Stimulated activated CD4-positive, alpha-beta T cell treated with anti-CD3 and anti-CD28 coated beads, Interleukin-15, amount 100 ng/mL, for 48 hours (primary cell): ENCODE measurements around the gene GFRA1.

Source experiments
- DNase-seq, 2 donors: peaks; one replicate each; pipeline ENCODE4 v3.0.0-alpha.2; 2020; ENCODE audit warnings: low read depth in 2 of 2

Gene GFRA1

DNA sequence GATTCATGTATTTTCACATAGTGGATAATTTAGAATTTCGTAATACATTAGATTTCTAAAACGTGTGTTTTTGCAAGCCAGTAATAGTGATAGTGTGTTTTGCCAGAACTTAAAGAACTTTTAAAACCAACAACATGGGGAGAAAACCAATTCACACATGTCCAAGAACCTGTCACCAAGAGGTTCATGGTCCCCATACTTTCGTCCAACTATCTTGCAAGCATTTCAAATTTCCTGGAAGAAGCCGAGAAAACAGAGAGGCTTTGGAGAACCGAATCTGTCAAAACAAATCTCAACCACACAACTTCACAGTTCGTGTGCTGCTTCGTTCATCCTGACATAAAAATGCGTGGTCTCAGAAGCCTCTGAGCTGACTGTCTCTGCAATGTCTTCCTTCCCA is 31.9 kb downstream of the GFRA1 start:
- DNase-seq, result no peak

DNA sequence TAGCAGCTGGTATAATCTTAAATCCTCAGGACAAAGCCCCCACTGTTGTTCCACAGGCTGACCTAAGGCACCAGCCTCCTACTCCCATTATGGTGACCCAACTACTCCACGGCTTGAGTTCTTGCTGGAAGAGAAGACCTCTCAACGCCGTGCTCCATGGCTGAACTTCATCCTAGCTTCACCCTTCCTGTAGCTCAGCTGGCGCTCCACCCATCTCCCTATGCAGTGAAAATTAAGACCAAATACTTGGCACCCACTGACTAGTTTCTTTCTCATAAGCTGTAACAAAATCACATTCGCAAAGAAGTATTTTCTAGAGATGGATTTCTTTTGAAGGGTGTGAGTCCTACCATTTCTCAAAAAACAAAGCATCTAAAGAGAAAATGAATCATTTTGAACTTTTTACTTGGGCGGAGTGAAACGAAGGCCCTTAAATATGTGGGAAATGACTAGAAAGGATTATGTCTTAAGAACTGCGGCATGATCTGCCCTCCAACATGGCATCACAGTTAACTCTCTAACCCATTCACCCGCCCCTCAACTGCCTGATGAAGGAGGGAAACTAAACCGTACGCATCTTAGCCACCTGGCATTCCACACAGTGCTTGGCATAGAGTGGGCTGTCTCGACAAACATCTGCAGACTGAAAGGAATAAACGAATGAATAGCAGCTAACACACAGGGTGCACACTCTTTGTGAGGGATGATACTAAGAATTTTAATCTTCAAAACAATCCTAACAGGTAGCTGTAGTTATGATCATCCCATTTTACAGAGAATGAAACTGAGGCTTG is 32.7 kb downstream of the GFRA1 start:
- DNase-seq, result no peak

DNA sequence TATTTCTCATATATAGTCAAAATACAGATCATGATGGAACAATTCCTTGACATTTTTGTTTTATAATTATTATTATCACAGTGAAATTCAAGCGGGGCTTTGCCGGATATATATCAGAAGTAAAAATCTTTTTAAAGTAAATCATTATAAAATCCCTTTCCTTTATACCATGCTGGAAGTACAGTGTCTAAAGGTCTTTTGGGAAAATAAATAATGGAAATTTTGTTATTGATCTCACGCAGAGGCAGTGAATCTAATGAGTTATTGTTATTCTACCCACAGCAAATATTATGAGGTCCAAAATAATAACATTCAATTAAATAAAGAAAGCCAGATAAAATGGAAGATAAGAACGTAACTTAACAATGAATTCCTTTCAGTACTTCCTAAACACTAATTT is 33.8 kb downstream of the GFRA1 start:
- DNase-seq, result no peak

DNA sequence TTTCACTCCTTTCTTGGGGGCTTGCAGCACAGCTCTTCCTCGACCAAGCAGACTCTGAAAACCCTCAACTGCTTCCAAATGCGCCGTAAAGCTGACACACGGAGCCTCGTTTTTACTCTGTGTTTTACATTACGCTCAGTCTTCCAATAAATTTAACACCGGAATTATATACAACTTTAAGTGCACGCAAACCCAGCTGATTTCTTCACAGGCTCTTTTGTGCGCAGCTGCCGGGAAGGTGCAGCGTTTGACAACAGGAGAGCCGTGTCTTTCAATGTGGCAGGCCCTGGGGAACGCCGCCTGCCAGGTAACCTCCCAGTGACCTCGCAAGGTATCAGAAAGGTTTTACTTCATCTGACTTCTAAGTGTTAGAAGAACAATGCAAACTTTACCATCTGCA is 35.0 kb downstream of the GFRA1 start:
- DNase-seq, result no peak

DNA sequence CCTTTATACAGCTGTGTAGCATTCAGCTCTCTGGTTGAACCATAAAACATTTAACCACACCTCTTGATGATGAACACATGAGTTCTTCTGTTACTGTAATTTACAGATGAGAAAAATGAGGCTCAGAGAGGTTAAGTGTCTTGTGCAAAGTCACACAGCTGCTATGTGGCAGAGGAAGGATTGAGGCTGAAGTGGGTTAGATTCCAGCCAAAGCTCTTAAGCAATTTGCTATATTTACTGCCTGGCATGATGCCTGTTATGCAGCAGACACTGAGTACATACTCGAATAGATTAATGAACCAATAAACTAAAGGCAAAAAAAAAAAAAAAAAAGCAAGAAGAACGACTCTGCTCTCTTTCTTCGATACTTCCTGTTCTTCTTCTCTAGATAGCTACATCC is 35.7 kb downstream of the GFRA1 start:
- DNase-seq, result no peak

DNA sequence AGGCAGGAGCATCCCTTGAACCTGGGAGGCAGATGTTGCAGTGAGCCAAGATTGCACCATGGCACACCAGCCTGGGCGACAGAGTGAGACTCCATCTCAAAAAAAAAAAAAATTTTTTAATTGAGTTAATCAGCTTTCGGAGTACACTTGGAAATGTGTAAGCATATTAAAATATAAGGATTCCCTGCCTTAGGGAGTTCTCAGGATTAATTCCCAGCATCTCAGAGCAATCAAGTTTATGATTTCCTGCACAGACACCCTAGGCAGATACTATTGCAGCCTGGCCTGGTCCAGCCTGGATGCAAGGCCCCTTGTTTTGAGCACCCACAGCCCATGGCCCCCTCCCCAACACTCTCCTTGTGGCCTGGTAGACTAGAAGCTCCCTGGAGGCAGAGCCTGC is 39.8 kb downstream of the GFRA1 start:
- DNase-seq, result no peak

DNA sequence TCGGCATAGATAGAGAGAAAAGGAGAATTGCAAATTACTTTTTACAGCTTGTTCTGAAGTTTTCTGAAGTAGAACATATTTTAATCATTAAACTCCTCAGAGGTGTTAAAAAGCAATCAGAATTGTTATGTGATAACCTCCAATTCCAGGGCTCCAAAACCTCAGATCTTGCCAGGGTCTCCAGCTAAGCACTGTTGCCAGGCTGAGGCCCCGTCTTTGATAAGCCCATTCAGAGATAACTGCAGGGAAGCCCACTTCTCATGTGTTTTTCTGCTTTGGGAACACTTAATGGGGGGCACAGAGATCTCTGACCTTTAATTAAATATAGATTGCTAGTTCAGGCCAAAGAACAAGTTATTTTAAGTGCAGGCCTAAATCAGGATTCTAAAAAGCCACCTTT is 40.4 kb downstream of the GFRA1 start:
- no peak for DNase-seq

DNA sequence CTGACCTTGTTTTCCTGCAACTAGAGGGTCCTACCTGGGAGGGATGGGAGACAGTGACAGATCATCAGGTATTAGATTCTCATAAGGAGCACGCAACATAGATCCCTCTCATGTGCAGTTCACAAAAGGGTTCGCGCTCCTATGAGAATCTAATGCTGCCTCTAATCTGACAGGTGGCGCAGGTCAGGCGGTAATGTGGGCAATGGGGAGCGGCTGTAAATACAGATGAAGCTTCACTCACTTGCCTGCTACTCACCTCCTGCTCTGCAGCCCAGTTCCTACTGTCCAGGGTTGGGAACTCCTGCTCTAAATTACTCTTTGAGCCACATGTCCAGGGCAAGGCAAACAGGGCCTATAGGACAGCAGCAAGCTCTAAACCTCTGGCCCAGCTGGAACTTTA is 46.2 kb downstream of the GFRA1 start:
- no peak for DNase-seq

DNA sequence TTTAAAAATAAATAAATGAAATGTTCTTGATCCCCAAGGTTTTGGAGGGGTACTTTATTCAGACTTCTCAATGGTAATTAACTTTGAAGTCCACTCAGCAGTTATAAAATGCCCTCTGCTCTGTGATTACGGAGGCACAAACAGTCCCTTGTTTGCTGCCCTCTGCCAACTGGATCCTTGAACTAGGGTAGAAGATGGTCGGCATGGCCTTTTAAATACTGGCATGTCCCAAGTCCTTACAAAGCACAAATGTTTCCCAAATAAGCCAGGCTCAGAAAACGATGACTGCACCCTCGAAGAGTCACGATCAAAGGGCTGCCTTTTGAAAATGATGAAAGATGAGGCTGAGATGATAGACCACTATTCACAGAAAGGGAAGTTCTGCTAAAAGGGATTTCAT is 47.0 kb downstream of the GFRA1 start:
- DNase-seq, result no peak

DNA sequence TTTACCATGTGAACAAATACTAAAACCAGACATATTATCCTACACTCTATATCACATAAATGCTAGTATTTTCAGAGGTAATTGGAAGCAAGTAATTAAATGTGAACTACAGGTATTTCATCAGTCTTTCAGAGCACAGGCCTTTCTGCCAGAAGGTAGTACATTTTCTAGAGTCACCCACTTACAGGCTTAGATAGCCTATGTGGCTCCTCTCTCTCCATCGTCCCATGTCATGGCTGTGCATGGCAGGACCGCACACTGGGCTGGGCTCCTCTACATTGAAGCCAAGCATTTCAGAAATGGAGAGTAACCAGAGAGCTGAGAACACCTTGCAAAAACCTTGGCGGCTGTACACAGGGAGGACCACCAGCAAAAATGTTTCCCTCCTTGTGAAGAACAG is 49.7 kb downstream of the GFRA1 start:
- no peak for DNase-seq

DNA sequence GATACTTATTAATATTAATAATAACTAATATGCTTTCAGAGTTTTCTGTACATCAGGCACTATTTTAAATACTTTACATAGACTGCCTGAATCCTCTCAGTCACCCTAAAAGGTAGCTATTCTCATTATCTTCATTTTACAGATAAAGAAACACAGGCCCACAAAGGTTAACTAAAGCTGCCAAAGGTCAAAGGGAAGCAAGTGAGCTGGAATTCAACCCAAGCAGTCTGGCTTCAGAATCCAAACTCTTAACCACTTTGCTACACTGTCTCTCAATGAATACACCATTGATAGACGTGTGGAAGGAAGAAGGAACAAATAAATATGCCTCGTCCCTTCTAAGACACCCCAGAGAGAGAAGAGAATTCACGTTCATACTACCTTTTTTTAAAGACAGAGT is 52.0 kb downstream of the GFRA1 start:
- no peak for DNase-seq

DNA sequence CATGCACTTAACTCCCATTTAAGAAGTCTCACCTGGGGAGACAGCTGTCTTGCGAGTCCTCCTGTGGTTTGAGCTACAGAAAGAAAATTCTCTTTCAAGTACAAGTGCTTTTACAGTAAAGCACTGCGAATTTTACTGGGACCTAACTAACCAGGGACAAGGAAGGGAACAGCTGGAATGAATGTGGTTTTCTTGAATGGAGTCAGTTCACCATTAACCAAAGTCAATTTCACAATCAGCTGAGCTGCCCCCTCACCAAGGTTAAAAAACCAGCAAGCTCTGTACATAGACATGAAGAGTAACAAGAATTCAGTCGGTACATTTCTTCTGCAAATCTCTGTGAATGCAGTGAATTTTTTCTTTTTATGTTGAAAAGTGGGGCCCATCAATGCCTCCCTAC is 56.3 kb downstream of the GFRA1 start:
- DNase-seq, result no peak

DNA sequence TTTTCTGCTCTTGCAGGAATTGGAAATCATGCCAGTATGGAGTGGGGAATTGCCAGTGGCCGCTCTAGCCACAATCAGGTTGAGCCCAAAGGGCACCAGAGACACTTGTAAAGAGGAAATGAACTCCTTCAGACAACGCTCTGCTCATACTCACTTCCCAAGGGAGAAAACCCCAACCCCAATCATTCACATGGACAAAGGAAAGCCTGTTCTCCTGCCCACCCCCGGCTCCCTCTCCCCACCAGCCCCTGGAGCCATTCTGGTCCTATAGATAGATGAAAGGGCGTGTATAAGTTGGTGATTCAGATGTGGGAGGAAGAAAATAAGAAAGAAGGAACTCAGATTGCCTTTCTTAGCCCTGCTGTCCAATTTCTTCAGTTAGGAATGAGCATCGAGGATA is 57.4 kb downstream of the GFRA1 start:
- no peak for DNase-seq

DNA sequence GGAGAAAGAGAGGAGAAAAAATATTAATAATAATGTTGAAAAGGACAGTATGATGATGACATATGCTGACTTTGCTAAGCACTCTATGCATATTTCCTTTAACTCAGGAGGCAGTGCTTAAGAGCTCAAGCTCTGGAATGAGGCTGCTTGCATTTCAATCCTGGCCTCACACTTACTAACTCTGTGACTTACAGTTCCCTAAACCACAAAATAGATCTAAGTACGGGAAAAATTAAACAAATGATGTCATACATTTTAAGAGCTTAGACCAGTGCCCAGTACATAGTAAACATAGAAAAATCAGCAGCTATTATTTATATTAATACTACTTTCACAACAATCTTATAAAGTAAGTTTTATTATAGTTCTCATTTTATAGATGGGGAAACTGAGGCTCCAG is 61.3 kb downstream of the GFRA1 start:
- no peak for DNase-seq

DNA sequence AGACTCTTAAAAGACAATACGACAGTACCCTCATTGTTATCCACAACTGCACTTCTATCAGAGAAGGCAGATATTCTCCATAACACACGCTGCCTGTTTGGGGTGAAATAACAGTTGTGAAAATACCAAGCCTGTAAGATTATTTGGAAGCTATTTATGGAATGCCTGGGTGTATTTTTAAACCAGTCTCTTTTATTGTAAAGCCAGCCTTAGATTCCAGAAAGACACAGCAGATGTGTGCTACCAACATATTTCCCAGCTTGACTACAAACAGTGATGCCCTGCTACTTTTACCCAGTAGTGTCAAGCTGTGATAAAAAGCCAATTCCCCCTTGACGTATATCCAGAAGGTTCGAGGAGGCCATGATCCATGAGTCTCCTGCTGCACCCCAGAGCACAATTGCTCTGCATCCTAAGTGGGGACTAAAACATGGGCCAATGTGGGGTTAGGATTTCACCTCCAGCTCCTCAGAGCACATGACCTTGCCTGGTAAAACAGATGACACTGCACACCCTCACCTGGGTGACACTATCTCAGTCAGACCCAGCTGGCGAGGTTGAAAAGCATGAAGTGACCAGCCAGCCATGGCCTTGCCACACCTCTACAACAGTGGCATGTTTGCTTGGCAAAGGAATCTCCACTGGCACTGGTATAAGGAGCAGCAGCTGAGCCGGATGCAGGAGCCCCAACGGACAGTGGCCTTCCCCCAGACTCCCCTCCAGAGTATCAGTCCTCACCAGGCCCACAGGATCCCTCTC is 62.2 kb downstream of the GFRA1 start:
- DNase-seq, result no peak

DNA sequence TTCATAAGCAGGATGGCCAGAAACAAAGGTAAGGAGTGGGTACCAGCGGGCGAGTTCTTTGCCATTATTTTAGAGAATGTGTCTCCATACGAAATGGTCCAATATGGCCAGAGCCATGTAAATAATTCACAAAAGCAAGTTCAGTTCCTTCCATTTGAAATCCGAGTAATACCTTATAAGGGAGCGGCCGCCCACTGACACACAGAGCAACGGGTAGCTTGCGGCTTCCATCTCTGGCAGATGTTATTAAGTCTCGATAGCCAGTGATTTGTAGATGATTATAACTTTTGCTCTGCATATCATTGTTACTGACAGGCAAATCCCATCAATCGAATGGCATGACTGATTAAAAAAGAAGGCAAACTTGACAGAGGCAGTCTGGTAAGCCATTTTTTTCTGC is 63.2 kb downstream of the GFRA1 start:
- DNase-seq, result no peak

DNA sequence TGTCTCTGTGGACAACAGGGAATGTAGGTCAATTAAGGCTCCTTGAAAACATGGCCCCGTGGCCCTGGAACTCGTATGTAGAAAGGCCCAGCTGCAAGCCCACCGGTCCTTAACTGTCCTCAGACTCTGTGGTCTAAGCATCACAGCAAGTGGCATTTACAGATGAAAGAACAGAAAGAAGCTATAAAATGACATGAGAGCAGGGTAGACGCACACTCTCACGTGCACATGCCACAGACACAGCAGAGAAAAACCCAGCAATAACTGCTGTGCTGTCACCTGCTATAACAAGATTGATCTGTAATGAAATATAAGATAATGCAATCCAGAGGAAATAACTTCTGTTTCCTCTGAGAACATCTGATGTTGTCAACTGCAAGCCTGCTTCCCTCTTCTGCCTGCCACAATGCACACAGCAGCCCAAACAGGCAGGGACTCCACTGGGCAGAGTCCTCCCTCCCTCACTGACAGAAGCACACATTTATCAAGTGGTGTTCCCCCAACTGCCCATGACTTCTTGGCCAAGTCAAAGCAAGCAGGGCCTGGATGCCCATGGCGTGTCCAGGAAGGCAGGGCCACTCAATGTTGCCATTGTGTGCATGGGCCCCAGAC is 63.9 kb downstream of the GFRA1 start:
- no peak for DNase-seq

DNA sequence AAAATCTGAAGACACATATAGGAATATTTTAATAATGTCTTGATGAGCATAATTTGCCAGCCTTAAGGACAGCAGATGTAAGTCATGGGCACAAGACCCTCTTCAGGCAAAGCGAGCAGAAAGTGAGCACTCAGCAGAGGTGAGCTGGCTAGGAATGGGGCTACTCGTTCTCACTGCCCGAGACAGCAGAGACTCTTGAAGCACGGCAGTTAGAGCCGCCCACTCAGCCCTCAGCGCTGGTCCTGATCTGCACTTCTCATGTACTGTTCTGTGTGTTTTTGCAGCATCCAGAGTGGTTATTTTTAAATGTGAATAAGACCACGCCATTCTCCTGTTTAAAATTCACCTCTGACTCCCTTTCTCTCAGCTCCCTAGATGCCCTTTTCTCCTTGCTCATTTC is 65.3 kb downstream of the GFRA1 start:
- no peak for DNase-seq

DNA sequence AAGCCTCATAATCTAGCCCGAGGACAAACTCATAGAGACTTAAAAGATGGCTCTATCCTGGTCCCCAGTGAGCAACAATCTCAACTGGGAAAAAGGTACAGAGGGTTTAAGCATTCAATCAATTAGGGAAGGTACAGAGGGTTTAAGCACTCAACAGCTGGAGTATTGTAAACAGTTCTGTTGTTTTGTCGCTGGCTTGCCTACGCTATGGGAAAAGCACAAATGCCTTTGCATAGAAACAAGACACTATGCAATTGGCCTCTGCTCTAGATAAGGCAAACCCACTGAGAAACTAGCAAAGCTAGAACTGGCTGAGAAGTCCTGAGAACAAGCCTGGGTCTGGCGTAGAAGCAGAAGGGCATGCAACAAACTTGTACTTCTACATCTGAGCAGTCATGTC is 69.3 kb downstream of the GFRA1 start:
- no peak for DNase-seq

DNA sequence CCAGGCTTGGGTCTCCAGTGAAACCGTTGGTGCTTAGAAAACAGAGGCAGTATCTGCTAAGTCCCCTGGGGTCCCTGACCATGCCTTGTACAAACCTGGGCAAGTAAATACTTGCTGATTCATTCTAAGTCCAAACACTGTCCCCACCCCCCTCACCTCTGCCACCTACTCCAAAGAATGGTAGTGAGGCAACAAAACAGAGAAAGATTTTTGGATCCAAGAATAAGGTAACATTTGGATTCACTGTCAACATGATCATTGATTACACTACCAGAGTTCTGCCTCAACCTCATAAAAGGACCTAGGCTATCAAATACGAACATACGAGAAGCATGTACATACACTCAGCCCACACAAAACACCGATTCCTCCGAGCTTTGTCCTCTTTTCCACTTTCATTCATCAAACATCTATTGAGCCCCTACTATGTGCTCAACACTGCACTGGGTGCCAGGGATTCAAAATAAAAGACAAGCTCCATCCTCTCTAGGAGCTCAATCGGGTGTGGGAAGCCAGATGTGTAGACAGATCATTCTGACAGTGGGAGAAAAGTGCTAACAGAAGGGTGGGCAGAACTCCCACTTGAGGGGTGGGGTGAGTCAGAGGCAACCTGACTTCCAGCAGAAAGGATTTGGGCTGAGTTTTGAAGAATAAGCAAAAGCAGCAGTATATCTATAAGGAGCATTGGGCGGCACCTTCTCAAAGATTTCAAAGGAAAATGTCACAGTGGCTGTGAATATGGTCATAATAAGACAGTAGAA is 71.2 kb downstream of the GFRA1 start:
- DNase-seq, result no peak

DNA sequence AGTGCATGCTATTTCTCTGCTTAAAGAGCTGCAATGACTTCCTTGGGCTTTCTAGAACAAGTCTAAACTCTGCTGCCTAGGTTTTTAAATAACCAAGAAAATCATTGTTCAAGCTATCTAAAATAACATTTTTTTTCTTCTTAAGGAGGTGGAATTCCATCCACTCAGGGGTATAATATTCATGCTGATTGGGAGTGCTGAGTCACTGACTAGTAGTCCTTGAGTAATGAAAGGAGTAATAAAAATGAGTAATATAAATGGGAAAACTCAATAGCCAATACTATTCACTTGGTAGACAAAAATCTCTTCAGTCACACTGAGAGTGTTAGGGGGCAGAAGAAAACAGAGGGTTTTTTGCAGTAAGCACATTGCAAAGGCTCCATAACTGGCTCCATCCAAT is 72.0 kb downstream of the GFRA1 start:
- DNase-seq, result no peak

DNA sequence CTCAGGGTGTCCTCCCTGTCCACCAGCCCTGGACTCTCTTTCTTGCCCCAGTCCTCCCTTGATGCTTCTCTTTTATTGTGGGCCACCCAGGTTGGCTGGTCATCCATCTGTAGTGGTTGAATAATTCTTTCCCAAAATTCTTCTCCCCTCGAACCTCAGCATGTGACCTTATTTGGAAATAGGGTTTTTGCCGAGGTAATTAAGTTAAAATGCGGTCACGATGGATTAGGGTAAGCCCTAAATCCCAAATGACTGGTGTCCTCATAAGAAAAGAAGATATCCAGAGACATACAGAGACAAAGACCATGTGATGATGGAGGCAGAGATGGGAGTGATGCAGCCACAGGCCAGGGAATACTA is 74.3 kb downstream of the GFRA1 start:
- DNase-seq, result no peak
